GM10266 (cell line): Measurements from ENCODE around the gene ZNF385C.

Experiments
- DNase-seq: peaks from one replicate; pipeline ENCODE4 v3.0.0; 2012; ENCODE audit errors: extremely low spot score
- CTCF ChIP-seq: IDR thresholded peaks from 2 replicates; pipeline ENCODE4 v1.5.1; 2012; ENCODE audit warnings: mild to moderate bottlenecking, low read depth; ENCODE audit not compliant: control insufficient read depth, insufficient read depth; ENCODE audit errors: missing control alignments

Gene ZNF385C

GRCh38 chr17:42031584-42031983 is 66.7 kb downstream of the ZNF385C start:
- no peak for TF ChIP-seq CTCF
- DNase-seq: no peak

- DNase-seq: no peak
- TF ChIP-seq CTCF: no peak
Measured at GRCh38 chr17:42028791-42029127, 69.5 kb downstream of the ZNF385C start.

- no peak for TF ChIP-seq CTCF
- no peak for DNase-seq
Measured at GRCh38 chr17:42027961-42028790, 70.1 kb downstream of the ZNF385C start.

GRCh38 chr17:42027590-42027889 is 70.7 kb downstream of the ZNF385C start:
- DNase-seq: no peak
- no peak for TF ChIP-seq CTCF

GRCh38 chr17:42026857-42027589 is 71.2 kb downstream of the ZNF385C start:
- DNase-seq: peak; percentile 19
- TF ChIP-seq CTCF: no peak

- no peak for DNase-seq
- no peak for TF ChIP-seq CTCF
Measured at GRCh38 chr17:42025936-42026335, 72.3 kb downstream of the ZNF385C start.

GRCh38 chr17:42025191-42025579 is 73.1 kb downstream of the ZNF385C start:
- DNase-seq: no peak
- no peak for TF ChIP-seq CTCF
